Measurements from ENCODE around the gene HLA-DQB2. TPM values are rescaled to one million over a fixed set of nuclear protein-coding genes. Genes with fewer than 3 reads are reported as not detected.

The HLA-DQB2 gene
- total RNA-seq, 1 donor from 2014 or later: not detected

DNA sequence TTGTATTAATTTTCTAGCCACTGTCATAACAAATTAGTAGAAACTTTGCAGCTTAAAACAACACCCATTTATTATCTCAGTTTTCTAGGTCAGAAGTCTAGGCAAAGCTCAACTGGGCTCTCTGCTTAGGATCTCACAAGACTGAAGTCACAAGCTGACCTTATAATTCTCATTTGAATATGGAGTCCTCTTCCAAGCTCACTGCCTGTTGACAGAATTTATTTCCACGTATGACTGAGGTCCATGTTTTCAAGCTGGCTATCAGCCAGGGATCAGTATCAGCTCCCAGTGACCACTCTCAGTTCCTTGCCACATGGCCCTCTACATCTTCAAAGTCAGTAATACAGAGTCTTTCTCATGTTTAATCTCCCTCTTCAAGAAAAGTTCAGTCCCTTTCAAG lies 11.7 kb upstream of the HLA-DQB2 start:
- no peak for DNase-seq (ENCODE audit: low read depth)
- no peak overlapping the region for H3K4me3 ChIP-seq (ENCODE audit: low read depth, low read length)
- TF ChIP-seq CTCF (conservative IDR thresholded peaks at IDR 0.05; ENCODE audit: low read depth, low read length): no peak

- DNase-seq (ENCODE audit: low read depth): no peak
- no peak for TF ChIP-seq CTCF (conservative IDR thresholded peaks at IDR 0.05; ENCODE audit: low read depth, low read length)
- no peak overlapping the region for H3K4me3 ChIP-seq (ENCODE audit: low read depth, low read length)
Measured at GRCh38 chr6:32774426-32774825, 11.1 kb upstream of the HLA-DQB2 start.

DNA sequence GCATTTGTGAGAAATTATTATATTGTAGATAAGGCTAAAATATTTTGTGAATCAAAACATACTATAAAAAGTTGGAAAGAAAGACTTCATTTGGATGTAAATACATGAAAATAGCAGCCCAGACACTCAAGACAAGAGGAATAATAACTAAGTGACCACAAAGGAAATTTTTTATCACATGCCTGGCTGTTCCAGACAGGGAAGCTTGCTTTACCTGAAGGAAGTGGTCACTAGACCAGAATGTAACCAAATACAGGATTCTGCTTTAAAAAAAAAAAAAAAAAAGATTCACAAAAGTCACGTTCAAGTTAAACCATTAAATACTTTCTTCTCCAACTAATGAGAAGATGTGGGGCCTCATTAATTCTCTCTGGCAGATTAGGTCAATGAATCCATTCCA lies 9.3 kb upstream of the HLA-DQB2 start:
- no peak overlapping the region for H3K4me3 ChIP-seq (ENCODE audit: low read depth, low read length)
- TF ChIP-seq CTCF (conservative IDR thresholded peaks at IDR 0.05; ENCODE audit: low read depth, low read length): no peak
- DNase-seq (ENCODE audit: low read depth): no peak

DNA sequence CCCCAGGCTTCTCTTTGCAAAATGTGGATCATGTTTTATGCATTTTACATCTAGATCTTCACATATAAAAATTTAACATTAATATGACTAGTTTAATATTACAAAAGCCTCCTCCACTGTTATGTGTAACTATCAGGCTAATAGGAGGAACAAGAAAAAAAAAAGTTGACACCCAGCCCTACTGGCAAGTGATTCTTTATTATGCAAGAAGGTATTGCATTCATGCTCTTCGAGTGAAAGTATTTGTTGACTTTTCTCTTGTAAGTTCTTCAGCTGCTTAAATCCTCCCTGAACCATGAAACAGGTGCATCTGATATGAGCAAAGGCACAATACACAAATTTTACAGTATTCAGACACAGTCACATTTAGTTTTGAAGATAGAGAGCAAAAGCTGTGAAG lies 716 bp upstream of the HLA-DQB2 start:
- no peak overlapping the region for H3K4me3 ChIP-seq (ENCODE audit: low read depth, low read length)
- TF ChIP-seq CTCF (conservative IDR thresholded peaks at IDR 0.05; ENCODE audit: low read depth, low read length): no peak
- DNase-seq (ENCODE audit: low read depth): no peak

GRCh38 chr6:32761548-32761947 lies 1.8 kb downstream of the HLA-DQB2 start:
- no peak overlapping the region for H3K4me3 ChIP-seq (ENCODE audit: low read depth, low read length)
- no peak for DNase-seq (ENCODE audit: low read depth)
- no peak for TF ChIP-seq CTCF (conservative IDR thresholded peaks at IDR 0.05; ENCODE audit: low read depth, low read length)

DNA sequence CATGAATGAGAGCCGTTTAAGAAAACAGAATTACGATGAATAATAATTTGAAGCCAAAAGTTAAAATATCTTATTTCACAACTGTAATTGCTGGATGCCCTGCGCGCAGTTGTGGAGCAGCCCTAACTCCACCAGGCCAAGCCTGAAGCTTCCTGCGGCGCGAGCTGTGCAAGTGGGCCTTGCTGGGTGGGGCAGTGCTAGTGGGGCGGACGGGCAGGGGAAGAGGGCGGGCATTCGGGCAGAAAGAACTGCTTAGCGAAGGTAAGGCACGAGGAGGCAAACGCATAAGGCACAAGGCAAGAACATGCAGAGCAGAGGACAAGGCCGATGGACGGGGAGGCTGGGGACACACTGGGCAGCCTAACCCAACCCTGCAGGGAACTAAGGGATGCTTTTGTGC lies 2.3 kb downstream of the HLA-DQB2 start:
- no peak overlapping the region for H3K4me3 ChIP-seq (ENCODE audit: low read depth, low read length)
- DNase-seq (ENCODE audit: low read depth): no peak
- no peak for TF ChIP-seq CTCF (conservative IDR thresholded peaks at IDR 0.05; ENCODE audit: low read depth, low read length)

DNA sequence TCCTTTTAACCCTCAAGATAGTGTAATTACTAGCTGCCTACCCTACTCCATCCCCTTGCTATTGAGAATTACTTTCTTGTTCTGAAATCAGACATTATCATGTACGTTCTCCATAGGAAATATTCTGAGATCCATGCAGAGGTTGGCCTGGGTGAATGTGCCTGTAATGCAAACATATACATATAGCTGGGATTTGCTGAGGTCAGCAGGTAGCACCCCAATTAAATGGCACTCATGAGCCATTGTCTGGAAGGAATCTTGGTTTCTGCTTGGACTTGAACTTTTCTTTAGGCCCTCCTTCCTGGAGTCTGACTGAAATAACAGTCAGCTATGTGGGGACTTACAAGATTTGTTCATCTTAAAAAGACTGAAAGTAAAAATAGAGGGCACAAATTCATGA lies 3.7 kb downstream of the HLA-DQB2 start:
- TF ChIP-seq CTCF (conservative IDR thresholded peaks at IDR 0.05; ENCODE audit: low read depth, low read length): no peak
- no peak for DNase-seq (ENCODE audit: low read depth)

More for the DNA sequence above, 3.7 kb downstream of the HLA-DQB2 start:
- H3K4me3 ChIP-seq (ENCODE audit: low read depth, low read length): no peak overlapping the region

All from epithelial cell of proximal tubule (primary cell).